ENCODE data around the gene SGCG. TPM values are rescaled to one million over a fixed set of nuclear protein-coding genes. Genes with fewer than 3 reads are reported as not detected.
"Not testable (repeated sequence)": the region's sequence is repeated elsewhere in the genome, so short reads cannot be mapped to it uniquely, and the experiment has no call there.

Gene SGCG
- total RNA-seq, 1 donor, result 2.1 TPM

DNA sequence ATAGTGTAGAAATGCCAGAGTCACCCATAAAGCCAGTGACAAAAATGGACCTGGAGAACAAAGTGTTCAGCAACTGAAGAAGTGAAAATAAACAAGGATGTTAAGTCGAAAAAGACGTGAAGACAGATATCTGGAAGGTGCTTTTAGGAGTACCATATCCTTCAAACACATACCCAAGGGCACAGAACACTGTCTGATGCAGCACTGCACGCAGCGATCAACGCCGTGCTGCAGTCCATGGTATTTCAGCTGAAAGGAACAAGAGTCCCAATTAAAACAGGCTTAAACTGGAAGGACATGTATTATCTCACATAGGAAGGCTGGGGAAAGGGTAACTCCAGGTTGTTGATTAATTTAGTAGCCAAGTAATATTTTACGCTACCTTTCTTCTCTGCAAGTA, 108.2 kb downstream of the SGCG start:
- DNase-seq (ENCODE audit: low read depth), result no peak
- H3K4me3 ChIP-seq (ENCODE audit: low read depth, low read length), result no peak overlapping the region
- TF ChIP-seq, protein P1, sequence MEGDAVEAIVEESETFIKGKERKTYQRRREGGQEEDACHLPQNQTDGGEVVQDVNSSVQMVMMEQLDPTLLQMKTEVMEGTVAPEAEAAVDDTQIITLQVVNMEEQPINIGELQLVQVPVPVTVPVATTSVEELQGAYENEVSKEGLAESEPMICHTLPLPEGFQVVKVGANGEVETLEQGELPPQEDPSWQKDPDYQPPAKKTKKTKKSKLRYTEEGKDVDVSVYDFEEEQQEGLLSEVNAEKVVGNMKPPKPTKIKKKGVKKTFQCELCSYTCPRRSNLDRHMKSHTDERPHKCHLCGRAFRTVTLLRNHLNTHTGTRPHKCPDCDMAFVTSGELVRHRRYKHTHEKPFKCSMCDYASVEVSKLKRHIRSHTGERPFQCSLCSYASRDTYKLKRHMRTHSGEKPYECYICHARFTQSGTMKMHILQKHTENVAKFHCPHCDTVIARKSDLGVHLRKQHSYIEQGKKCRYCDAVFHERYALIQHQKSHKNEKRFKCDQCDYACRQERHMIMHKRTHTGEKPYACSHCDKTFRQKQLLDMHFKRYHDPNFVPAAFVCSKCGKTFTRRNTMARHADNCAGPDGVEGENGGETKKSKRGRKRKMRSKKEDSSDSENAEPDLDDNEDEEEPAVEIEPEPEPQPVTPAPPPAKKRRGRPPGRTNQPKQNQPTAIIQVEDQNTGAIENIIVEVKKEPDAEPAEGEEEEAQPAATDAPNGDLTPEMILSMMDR (IDR thresholded peaks at IDR 0.05; ENCODE audit: insufficient read depth, low read length), result no peak

DNA sequence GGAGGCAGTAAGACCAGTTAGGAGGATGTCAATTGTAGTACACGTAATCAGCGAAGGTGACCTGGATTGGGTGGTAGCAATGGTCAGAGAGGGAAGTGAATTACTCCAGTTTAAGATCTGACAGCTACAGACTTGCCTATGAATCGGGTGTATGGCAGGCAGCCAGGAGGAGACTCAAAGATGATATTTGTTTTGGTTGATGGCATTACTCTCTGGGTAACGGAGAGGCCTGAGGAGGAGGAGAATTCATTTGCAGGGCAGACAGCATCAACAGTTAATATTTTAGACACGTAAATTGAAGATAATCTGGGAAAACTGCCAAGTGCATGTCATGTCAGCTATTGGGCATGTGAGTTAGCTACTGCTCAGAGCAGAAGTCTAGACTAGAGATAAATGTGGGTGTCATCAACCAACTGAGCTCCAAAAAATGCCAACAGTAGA, 109.2 kb downstream of the SGCG start:
- no peak overlapping the region for H3K4me3 ChIP-seq (ENCODE audit: low read depth, low read length)
- TF ChIP-seq, protein P1 (IDR thresholded peaks at IDR 0.05; ENCODE audit: insufficient read depth, low read length), result no peak
- no peak for DNase-seq (ENCODE audit: low read depth)

DNA sequence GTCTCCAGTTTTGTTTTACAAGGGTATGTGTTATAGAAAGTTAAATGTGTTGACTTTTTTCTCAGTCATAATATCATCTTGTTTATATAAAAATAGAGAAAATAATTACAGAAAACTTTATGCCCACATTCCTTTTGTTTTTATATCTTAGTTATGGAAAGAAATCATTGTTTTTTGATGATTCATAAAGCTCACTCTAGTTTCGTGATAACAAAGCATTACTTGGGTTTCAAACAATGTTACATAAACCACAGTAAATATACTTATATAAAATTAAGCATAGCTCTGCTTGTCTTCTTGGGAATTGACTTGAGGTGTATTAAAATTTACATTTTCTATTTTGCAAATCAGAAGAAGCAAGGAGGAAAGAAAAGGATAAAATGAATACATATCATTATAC, 111.8 kb downstream of the SGCG start:
- TF ChIP-seq, protein P1 (IDR thresholded peaks at IDR 0.05; ENCODE audit: insufficient read depth, low read length), result no peak
- H3K4me3 ChIP-seq (ENCODE audit: low read depth, low read length), result no peak overlapping the region
- DNase-seq (ENCODE audit: low read depth), result no peak

DNA sequence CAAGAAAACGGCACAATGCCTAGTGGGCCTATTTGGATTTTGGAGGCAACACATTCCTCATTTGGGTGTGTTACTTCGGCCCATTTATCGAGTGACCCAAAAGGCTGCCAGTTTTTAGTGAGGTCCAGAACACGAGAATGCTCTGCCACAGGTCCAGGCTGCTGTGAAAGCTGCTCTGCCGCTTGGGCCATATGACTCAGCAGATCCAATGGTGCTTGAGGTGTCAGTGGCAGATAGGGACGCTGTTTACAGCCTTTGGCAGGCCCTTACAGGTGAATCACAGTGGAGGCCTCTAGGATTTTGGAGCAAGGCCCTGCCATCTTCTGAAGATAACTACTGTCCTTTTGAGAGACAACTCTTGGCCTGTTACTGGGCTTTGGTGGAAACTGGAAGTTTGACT, 134.1 kb downstream of the SGCG start:
- DNase-seq (ENCODE audit: low read depth); H3K4me3 ChIP-seq (ENCODE audit: low read depth, low read length): not testable (repeated sequence)

DNA sequence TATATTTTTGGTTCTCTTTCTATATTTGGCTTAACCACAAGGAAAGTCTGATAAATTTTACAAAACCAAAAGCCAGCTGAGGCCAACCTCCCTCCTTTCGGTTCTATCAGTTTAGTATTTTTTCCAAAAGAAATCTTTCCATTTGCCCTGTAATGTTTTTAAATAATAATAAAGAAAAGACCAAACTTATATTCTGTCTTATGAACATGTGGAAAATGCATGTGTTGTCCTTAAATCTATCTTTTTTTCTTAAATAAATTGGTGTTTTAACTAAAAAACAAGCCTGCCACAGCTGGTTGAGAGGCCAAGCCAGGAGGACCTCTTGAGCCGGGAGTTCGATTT, 139.1 kb downstream of the SGCG start:
- no peak for DNase-seq (ENCODE audit: low read depth)
- TF ChIP-seq, protein P1 (IDR thresholded peaks at IDR 0.05; ENCODE audit: insufficient read depth, low read length), result no peak
- no peak overlapping the region for H3K4me3 ChIP-seq (ENCODE audit: low read depth, low read length)

DNA sequence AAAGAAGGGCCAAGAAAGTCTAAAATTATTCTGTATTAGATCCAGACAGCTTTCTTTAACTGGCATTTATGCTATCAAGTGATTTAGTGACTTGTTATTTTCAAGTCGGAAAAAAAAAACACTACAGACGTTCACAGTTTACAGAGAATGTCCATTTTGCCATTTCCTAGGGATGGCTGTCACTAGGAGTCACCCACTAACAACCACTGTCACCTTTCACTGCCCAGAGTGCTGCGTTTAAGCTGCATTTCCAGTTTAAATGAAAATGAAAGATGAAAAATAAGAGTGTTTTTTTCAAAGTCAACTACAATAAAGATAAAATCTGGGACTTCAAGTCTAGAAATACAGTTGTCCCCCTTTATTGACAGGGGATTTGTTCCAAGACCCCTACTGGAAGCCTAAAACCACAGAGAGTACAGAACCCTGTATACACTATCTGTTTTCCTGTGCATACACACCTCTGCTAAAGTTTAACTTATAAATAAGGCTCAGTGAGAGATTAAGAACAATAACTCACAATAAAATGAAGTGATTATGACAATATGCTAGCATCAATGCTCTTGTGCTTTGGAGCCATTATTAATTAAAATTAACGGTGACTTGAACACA, 140.3 kb downstream of the SGCG start:
- DNase-seq (ENCODE audit: low read depth), result no peak
- TF ChIP-seq, protein P1 (IDR thresholded peaks at IDR 0.05; ENCODE audit: insufficient read depth, low read length), result no peak
- H3K4me3 ChIP-seq (ENCODE audit: low read depth, low read length), result peak overlapping the region; percentile 55

DNA sequence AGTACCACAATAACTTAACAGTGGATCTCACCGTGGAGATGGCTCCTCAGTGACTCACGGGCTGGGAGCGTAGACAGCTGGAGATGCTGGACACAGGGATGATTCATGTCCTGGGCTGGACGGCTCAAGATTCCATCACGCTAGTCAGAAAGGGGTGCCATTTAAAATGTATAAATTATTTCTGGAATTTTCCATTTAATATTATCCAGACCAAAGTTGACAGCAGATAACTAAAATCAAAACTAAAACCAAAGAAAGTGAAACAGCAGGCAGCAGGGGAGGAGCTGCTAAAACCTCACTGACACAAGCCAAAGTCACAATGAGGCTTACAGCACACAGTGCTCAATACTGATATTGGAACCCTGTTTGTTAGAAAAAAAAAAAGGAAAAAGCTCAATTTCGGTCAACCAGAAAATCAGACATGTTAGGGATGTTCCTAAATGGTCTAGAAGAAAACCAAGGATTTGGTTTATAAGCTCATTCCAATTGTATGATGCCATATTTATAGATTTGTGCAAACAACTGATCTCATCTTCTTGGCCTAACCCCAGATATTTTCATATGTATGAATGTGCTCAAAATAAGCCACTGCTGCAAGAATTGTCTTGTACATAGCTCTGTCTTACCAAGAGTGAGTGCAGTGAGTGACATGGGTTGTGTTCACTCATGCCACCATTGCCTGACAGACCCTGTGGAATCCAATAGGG, 140.9 kb downstream of the SGCG start:
- TF ChIP-seq, protein P1 (IDR thresholded peaks at IDR 0.05; ENCODE audit: insufficient read depth, low read length), result no peak
- peak; percentile 91 for DNase-seq (ENCODE audit: low read depth)
- peak overlapping the region; percentile 55 for H3K4me3 ChIP-seq (ENCODE audit: low read depth, low read length)
